K562 (cell line): Measurements from ENCODE around the gene TRIP12. TPM values are rescaled to one million over a fixed set of nuclear protein-coding genes. Genes with fewer than 3 reads are reported as not detected.
A peak's percentile ranks its signal among the peaks of the same experiment; 100 is the strongest.

Experiments used
- ATAC-seq: fragments of 200-7000 bp; cut with Tn5 transposase; 3 replicates; pipeline ENCODE4 v1.9.1; 2020; ENCODE audit warnings: moderate library complexity
- BruUV-seq: library from RNA; stranded (reverse); fragments of 400-500 nt; replicated peaks from 2 replicates; lab custom pipeline; 2021; lab: Mats Ljungman, UMichigan
- CTCF ChIA-PET: fragments of 300-600 bp; formaldehyde crosslinking; extraction: SDS; loops from one replicate; lab custom pipeline; 2021; ENCODE audit warnings: low intra/inter-chr PET ratio; lab: Yijun Ruan, JAX
- POLR2A ChIA-PET: fragments of 300-600, 350-650 bp; sonication (Branson Sonifier 250); formaldehyde crosslinking; extraction: SDS; loops from one replicate; lab custom pipeline; 2021; ENCODE audit warnings: antibody characterized with exemption, inconsistent platforms; lab: Yijun Ruan, JAX
- DNase-seq, 4 experiments: peaks; one replicate each; pipeline versions ENCODE4 v3.0.0 to v3.0.0-alpha.2; 2011 to 2018; ENCODE audit warnings: low spot score in 3 of 4, mixed read lengths in 3 of 4; ENCODE audit errors: extremely low read depth in 1 of 4
- FAIRE-seq: peaks from 2 replicates; lab custom pipeline; 2011; peaks lifted over from hg19 to GRCh38; lab: Jason Lieb, UNC
- H2AFZ ChIP-seq: 2 replicates; pipeline ENCODE4 v1.6.0; 2011; ENCODE audit warnings: low read depth, low read length, control low read depth, inconsistent platforms
- H3K27ac ChIP-seq: fragments of 200-600 bp; 3 replicates; pipeline ENCODE4 v1.8.0; 2011; ENCODE audit warnings: low read depth, mild to moderate bottlenecking, control low read depth, inconsistent platforms, low read length, moderate library complexity, mixed read lengths; ENCODE audit errors: extremely low read depth
- H3K27me3 ChIP-seq, 2 experiments: fragments of 300-600 bp in 1 of 2; 2 replicates in 1 of 2; 3 replicates in 1 of 2; pipeline versions ENCODE4 v1.6.0 to v1.8.0; 2011; ENCODE audit warnings: inconsistent platforms in 2 of 2, low read length in 2 of 2, mild to moderate bottlenecking in 1 of 2, mixed read lengths in 1 of 2, moderate library complexity in 1 of 2; ENCODE audit not compliant: control insufficient read depth in 2 of 2, insufficient read depth in 2 of 2
- H3K36me3 ChIP-seq: fragments of 300-600 bp; 3 replicates; pipeline ENCODE4 v1.8.0; 2011; ENCODE audit warnings: mild to moderate bottlenecking, low read length, inconsistent platforms; ENCODE audit not compliant: control insufficient read depth, insufficient read depth
- H3K4me1 ChIP-seq, 2 experiments: fragments of 200-600 bp in 1 of 2; replicated peaks in 1 of 2; 2 replicates in 1 of 2; 3 replicates in 1 of 2; pipeline versions ENCODE4 v1.5.1 to v1.8.0; 2011; ENCODE audit warnings: inconsistent platforms in 2 of 2, low read length in 2 of 2, mild to moderate bottlenecking in 1 of 2, mixed read lengths in 1 of 2, moderate library complexity in 1 of 2; ENCODE audit not compliant: control insufficient read depth in 2 of 2, insufficient read depth in 2 of 2
- H3K4me2 ChIP-seq: 2 replicates; pipeline ENCODE4 v1.6.1; 2011; ENCODE audit warnings: low read length, control low read depth, inconsistent platforms, mixed read lengths; ENCODE audit not compliant: insufficient read depth
- H3K4me3 ChIP-seq: fragments of 200-600 bp; sonication (generic), shearing (Covaris generic); 2 replicates; pipeline ENCODE4 v1.5.1; 2016; ENCODE audit warnings: control low read depth, inconsistent platforms
- H3K79me2 ChIP-seq: fragments of 200-600 bp; 3 replicates; pipeline ENCODE4 v1.8.0; 2011; ENCODE audit warnings: low read length, inconsistent platforms; ENCODE audit not compliant: control insufficient read depth, insufficient read depth
- H3K9ac ChIP-seq, 2 experiments: 2 replicates each; pipeline versions ENCODE4 v1.6.0 to v1.6.1; 2011; ENCODE audit warnings: low read depth in 2 of 2, low read length in 2 of 2, control low read depth in 1 of 2, inconsistent platforms in 1 of 2, mild to moderate bottlenecking in 1 of 2, mixed read lengths in 1 of 2; ENCODE audit not compliant: insufficient read depth in 1 of 2
- H3K9me1 ChIP-seq: one replicate; pipeline ENCODE4 v1.6.0; 2011; ENCODE audit warnings: inconsistent platforms, mild to moderate bottlenecking, low read length, moderate library complexity; ENCODE audit not compliant: control insufficient read depth, insufficient read depth
- H3K9me3 ChIP-seq: replicated peaks from 2 replicates; pipeline ENCODE4 v1.5.1; 2011; ENCODE audit warnings: low read depth, low read length, inconsistent platforms; ENCODE audit not compliant: control insufficient read depth, insufficient read depth
- H4K20me1 ChIP-seq: replicated peaks from 2 replicates; pipeline ENCODE4 v1.6.1; 2011; ENCODE audit warnings: low read length, inconsistent platforms, mixed read lengths; ENCODE audit not compliant: control insufficient read depth, insufficient read depth
- CBX1 ChIP-seq: sonication (generic); IDR thresholded peaks from 2 replicates; pipeline ENCODE4 v1.6.1; 2016; ENCODE audit warnings: antibody characterized with exemption, low read depth, mild to moderate bottlenecking
- PHB ChIP-seq: fragments of 250-450 bp; sonication (Bioruptor Pico); IDR thresholded peaks from 2 replicates; pipeline ENCODE4 v1.5.0; 2021
- RCOR1 ChIP-seq, 2 experiments: IDR thresholded peaks; 2 replicates each; pipeline ENCODE4 v1.6.1; 2012; ENCODE audit warnings: low read depth in 2 of 2, low read length in 2 of 2, borderline replicate concordance in 1 of 2, improper control_type of control experiment in 1 of 2
- TRIM24 ChIP-seq, 2 experiments: fragments of 450-650 bp; IDR thresholded peaks; 2 replicates each; pipeline ENCODE4 v1.6.1; 2016
- UBTF ChIP-seq, 2 experiments: IDR thresholded peaks; 2 replicates each; pipeline ENCODE4 v1.6.1; 2012; ENCODE audit warnings: improper control_type of control experiment in 2 of 2, low read depth in 2 of 2, low read length in 2 of 2, borderline replicate concordance in 1 of 2
- ZNF316 ChIP-seq: fragments of 450-650 bp; IDR thresholded peaks from 2 replicates; pipeline ENCODE4 v1.6.1; 2016
- WGBS: fragments of 100-300 bp; shearing (Covaris generic); methylation state at CpG from one replicate; pipeline ENCODE4 v1.1.6; 2016; ENCODE audit warnings: low coverage, mixed read lengths; ENCODE audit not compliant: insufficient coverage; ENCODE audit errors: missing lambda C conversion rate; 5-methylcytosine and 5-hydroxymethylcytosine counted together
- in situ Hi-C: fragments of 300-500 bp; cut with MboI; formaldehyde crosslinking; loops from 4 replicates; pipeline ENCODE4 v1.15.0; 2018; ENCODE audit warnings: inconsistent platforms, mixed read lengths
- intact Hi-C: fragments of 100-400 bp; cut with micrococcal nuclease; formaldehyde crosslinking; loops from 2 replicates; pipeline ENCODE4 v1.14.2; 2022
- polyA plus RNA-seq, 8 experiments: library from polyadenylated mRNA; depleted of rRNA in 4 of 8; stranded (reverse) in 5 of 8; unstranded in 3 of 8; fragments of >200 nt; fragmentation: Nextera tagmentation in 2 of 8; fragmentation: Illumina TruSeq in 1 of 8; extraction: Ambion mirVana in 2 of 8; extraction: Trizol in 1 of 8; gene quantifications; 2 replicates each; pipeline versions ENCODE4 v1.2.1 to v1.2.3, GENCODE V29; 2011 to 2014; ENCODE audit warnings: inconsistent platforms in 1 of 8, missing spikeins in 1 of 8
- total RNA-seq, 7 experiments: library from RNA; depleted of rRNA in 6 of 7; stranded (reverse); fragments of >200 nt in 6 of 7; fragmentation: Illumina TruSeq in 2 of 7; extraction: Trizol in 2 of 7; gene quantifications; 2 replicates each; pipeline versions ENCODE4 v1.2.1 to v1.2.3, GENCODE V29; 2011 to 2021; ENCODE audit warnings: low replicate concordance in 1 of 7

The TRIP12 gene
- total and polyA plus RNA-seq, 9 of the 15 experiments (the other 6 are each of a cell fraction or from before 2014, with no cell fraction given), result 15.2 to 131 (median 80.1) TPM

GRCh38 chr2:229920011-229920641, 1.7 kb downstream of the TRIP12 start (continued):
- TF ChIP-seq UBTF (IDR thresholded peaks at IDR 0.05; ENCODE audit: borderline replicate concordance in 1 of 2, low read depth in 2 of 2, low read length in 2 of 2), result peak; percentile 66 to 90; a peak in 3 of 4 replicates

GRCh38 chr2:229917793-229918192, 4.0 kb downstream of the TRIP12 start:
- Histone ChIP-seq H3K27me3 (no peaks in the 10 kb centered on the region), H2AFZ (no peak overlapping the region), H3K4me1 (peaks cover 0 to 5% of the 10 kb centered on the region in 2 experiments; a peak in 2 of 5 replicates), H3K4me2 (no peak overlapping the region), H3K4me3 (no peak overlapping the region), H3K27ac (no peak overlapping the region), H3K9ac (no peak overlapping the region), H3K9me3 (no peaks in the 10 kb centered on the region), H4K20me1 (no peaks in the 10 kb centered on the region), H3K79me2 (peaks cover 85% of the 10 kb centered on the region), H3K36me3 (peaks cover 37% of the 10 kb centered on the region), H3K9me1 (no peaks in the 10 kb centered on the region)
- in situ Hi-C loops, result no loop called here
- ChIA-PET POLR2A (no interaction called here), CTCF (no interaction called here)
- ATAC-seq (no peak), FAIRE-seq (no peak), DNase-seq (no peak)
- 96% methylated on average over 5 of the region's 5 CpGs for WGBS
- no TSS peak for BruUV-seq
- intact Hi-C loops, result no loop called here
- TF ChIP-seq PHB (CRISPR knock-in tag) (no peak), CBX1 (no peak), ZNF316 (peak; percentile 52), TRIM24 (IDR thresholded peaks at IDR 0.05) (0 out of 4 replicates have a peak, but pooled peaks of 1 of the 2 experiments have one; percentile 21), RCOR1 (IDR thresholded peaks at IDR 0.05; ENCODE audit: borderline replicate concordance in 1 of 2, low read depth in 2 of 2, low read length in 2 of 2) (no peak)
